Astrocyte (in vitro differentiated cells and primary cell): Measurements from ENCODE around the gene KDM7A.

ENCODE experiments used
- CTCF ChIP-seq: IDR thresholded peaks from 2 replicates; pipeline ENCODE4 v1.5.1; 2011; ENCODE audit warnings: low read depth, mild to moderate bottlenecking, inconsistent platforms, low read length, moderate library complexity; ENCODE audit not compliant: insufficient read depth
- EZH2 ChIP-seq: IDR thresholded peaks from 2 replicates; pipeline ENCODE4 v1.6.1; 2012; ENCODE audit warnings: mild to moderate bottlenecking, low read length, inconsistent platforms; ENCODE audit not compliant: insufficient read depth

GRCh38 chr7:140036224-140036962 lies 140.4 kb downstream of the KDM7A start:
- TF ChIP-seq CTCF (no peak), EZH2 (no peak)
